ENCODE results near the gene RNF141.

The RNF141 gene

DNA sequence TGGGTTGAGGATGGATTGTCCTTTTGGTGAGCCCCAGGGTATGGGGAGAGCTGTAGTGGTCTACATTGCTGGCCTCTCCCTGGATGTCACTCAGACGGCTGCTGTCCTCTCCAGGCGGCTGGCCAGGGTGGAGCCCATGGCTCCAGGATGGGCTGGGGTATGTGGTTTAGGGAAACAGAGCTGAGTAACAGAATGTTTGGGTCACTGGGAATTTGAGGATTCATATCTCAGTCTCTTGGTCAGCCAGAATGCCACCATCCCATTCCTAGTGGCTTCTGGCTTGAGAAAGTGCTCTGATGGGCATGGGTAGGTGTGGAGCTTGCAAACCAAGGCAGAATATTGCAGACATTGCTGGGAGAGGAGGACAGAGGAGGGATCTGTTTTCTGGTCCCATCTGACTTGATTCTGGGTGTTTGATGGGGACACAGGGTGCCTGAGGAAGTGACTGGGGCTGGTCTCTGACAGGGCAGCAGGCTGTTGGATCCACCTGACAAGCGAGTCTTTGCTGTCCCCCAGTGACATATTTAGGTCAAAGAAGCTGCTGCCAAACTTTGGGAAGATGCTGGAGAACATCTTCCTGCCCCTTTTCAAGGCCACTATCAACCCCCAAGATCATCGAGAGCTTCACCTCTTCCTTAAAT, 44.6 kb downstream of the RNF141 start:
- TF ChIP-seq, protein P1, sequence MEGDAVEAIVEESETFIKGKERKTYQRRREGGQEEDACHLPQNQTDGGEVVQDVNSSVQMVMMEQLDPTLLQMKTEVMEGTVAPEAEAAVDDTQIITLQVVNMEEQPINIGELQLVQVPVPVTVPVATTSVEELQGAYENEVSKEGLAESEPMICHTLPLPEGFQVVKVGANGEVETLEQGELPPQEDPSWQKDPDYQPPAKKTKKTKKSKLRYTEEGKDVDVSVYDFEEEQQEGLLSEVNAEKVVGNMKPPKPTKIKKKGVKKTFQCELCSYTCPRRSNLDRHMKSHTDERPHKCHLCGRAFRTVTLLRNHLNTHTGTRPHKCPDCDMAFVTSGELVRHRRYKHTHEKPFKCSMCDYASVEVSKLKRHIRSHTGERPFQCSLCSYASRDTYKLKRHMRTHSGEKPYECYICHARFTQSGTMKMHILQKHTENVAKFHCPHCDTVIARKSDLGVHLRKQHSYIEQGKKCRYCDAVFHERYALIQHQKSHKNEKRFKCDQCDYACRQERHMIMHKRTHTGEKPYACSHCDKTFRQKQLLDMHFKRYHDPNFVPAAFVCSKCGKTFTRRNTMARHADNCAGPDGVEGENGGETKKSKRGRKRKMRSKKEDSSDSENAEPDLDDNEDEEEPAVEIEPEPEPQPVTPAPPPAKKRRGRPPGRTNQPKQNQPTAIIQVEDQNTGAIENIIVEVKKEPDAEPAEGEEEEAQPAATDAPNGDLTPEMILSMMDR (conservative IDR thresholded peaks at IDR 0.05; ENCODE audit: low read length): no peak
- no peak overlapping the region for H3K4me3 ChIP-seq (ENCODE audit: low read length)
- no peak for DNase-seq (ENCODE audit: low read depth)

DNA sequence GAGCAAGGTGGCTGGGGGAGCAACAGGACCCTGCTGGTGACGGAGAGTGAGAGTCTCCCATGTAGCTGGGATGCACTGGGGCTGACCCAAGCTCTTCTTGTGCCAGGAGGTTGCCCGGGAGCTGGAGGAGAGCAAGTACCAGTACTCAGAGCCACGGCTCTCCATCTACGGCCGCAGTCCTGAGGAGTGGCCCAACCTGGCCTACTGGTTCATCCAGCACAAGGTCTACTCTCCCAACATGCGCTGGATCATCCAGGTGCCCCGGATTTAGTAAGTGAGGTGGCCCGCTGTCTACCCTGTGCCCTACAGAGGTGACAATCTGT, 45.6 kb downstream of the RNF141 start:
- TF ChIP-seq, protein P1 (conservative IDR thresholded peaks at IDR 0.05; ENCODE audit: low read length): no peak
- DNase-seq (ENCODE audit: low read depth): no peak

DNA sequence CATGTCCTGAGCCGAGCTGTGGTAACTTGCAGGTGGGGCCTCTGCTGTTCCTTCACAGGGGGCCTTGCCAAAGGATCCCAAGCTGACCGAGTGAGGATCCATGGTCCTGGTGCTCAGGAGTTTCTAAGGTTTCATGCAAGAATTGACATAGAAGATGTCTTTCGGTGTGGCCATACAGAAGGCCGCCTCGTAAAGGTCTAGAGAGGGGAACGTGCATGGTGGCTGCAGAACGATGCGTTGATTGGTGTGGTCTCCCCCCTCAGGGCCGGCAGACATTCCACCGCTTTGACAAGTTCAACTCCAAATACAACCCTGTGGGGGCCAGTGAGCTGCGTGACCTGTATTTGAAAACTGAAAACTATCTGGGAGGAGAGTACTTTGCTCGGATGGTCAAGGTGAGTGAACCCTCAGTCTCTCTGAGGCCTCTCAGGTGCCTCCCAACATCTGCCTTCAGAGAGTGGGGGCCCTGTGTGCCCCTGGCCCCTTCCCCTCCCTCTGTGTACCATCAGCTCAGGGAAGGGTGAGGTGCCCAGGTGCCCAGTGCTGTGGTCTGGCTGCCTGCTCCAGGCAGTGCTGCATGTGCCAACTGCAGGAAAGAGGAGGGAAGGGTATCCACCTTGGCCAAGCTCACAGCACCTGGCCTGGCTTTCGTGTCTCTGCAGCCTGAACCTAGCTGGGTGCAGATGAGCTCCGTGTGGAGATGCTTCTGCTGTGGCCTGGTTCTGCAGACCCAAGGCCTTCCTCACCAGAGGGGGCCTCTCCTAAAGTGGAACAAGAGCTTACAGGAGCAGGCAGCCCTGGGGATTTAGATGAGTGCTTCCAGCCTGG, 46.1 kb downstream of the RNF141 start:
- DNase-seq (ENCODE audit: low read depth): no peak
- no peak overlapping the region for H3K4me3 ChIP-seq (ENCODE audit: low read length)
- TF ChIP-seq, protein P1 (conservative IDR thresholded peaks at IDR 0.05; ENCODE audit: low read length): no peak

More for the DNA sequence above, 45.6 kb downstream of the RNF141 start:
- H3K4me3 ChIP-seq (ENCODE audit: low read length): no peak overlapping the region

DNA sequence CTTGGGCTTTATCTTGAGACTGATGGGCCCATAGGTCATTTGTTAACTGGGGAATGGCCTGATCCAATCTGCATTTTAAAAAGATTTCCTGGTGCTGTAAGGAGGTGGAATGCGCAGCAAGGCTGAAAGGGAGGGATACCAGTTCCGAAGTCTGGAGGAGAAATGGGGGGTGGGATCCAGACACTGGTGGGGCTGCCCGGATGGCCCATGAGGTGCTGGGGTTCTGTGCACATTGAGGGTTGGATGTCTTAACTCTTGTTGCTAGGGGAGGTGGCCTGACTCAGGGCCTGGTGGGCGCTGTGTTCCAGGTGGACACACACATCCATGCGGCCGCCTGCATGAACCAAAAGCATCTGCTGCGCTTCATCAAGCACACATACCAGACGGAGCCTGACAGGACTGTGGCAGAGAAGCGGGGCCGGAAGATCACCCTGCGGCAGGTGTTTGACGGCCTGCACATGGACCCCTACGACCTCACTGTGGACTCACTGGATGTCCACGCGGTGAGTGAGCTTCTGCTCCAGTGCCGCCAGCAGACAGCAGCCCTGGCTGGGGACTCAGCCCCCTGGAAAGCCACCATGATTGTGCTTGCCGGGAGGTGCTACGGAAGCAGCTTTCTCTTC, 47.8 kb downstream of the RNF141 start:
- no peak overlapping the region for H3K4me3 ChIP-seq (ENCODE audit: low read length)
- TF ChIP-seq, protein P1 (conservative IDR thresholded peaks at IDR 0.05; ENCODE audit: low read length): no peak
- no peak for DNase-seq (ENCODE audit: low read depth)

DNA sequence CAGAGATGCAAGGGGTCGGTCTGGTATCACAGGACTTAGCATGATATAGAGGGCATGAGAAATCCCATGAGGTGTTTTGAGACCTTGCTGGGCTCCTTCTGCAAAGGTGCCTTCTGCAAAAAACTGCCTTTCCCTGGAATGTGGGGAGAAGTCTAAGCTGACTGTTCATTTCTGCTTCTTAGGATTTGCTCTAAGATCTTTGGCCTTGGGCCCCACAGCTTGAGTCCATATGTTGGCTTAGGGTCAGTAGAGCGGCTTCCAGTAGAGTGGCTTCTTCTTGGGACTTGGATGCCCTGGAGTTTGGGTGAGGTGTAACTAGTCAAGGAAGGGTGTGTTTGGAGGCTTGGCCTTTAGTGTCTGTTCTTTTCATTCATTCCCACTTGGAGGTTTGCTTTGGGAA, 48.9 kb downstream of the RNF141 start:
- TF ChIP-seq, protein P1 (conservative IDR thresholded peaks at IDR 0.05; ENCODE audit: low read length): no peak
- H3K4me3 ChIP-seq (ENCODE audit: low read length): no peak overlapping the region
- peak; percentile 61 for DNase-seq (ENCODE audit: low read depth)

DNA sequence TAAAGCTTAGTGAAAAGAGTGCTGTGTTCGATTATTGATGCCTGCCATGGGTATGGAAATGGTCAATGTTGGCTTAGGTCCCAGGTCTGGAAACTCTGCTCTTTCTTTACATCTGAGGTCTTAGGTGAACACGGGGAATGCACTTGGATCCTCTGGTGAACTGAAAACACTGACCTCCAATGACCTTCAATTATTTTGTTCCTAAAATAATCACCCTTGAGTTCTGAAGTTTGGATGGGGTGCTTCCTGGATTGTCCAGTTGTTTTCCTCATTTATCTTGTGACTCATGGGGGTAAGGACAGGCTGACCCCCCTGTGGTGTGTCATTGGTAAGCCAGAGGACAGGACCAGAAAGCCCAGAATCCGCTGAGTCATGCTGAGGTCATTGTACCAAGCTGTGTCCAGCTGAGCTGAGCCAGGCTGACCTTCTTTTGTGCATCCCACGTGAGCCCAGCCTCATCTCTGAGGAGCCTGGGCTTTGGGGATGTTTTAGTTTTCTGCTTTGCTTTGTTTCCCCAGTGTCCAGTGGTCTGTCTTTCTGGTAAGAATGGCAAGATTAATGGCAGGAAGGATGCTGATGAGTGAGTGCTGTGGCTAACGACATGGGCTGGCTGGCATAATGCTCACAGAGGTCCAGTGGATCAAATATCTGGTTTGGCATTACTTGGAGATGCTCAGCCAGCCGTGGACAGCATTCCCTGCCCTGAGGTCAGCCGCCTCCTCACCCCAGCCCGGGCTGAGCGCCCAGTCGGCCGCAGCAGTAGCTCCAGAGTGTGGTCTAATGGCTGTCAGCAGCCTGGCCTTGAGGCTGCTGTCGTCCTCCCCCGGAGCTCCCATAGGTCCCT, 50.4 kb downstream of the RNF141 start:
- TF ChIP-seq, protein P1 (conservative IDR thresholded peaks at IDR 0.05; ENCODE audit: low read length): no peak
- no peak overlapping the region for H3K4me3 ChIP-seq (ENCODE audit: low read length)
- peak; percentile 94 for DNase-seq (ENCODE audit: low read depth)

All from AG10803 (cell line).